HUES6 (cell line): ENCODE measurements around the gene SEMA4B.

Experiments
- H3K27ac ChIP-seq: 2 replicates; pipeline ENCODE4 v1.7.0; 2013; ENCODE audit warnings: low read depth, mild to moderate bottlenecking, low read length, inconsistent platforms
- H3K27me3 ChIP-seq: 2 replicates; pipeline ENCODE4 v1.6.1; 2013; ENCODE audit warnings: low read length; ENCODE audit not compliant: control insufficient read depth, insufficient read depth
- H3K36me3 ChIP-seq: 2 replicates; pipeline ENCODE4 v1.6.1; 2013; ENCODE audit warnings: low read length; ENCODE audit not compliant: control insufficient read depth, insufficient read depth
- H3K4me1 ChIP-seq: 2 replicates; pipeline ENCODE4 v1.6.1; 2013; ENCODE audit warnings: low read length; ENCODE audit not compliant: control insufficient read depth, insufficient read depth
- H3K4me3 ChIP-seq: 2 replicates; pipeline ENCODE4 v1.5.1; 2013; ENCODE audit warnings: low read depth, low read length
- H3K9ac ChIP-seq: one replicate; pipeline ENCODE4 v1.6.1; 2013; ENCODE audit warnings: mild to moderate bottlenecking, low read length
- H3K9me3 ChIP-seq: 2 replicates; pipeline ENCODE4 v1.6.1; 2013; ENCODE audit warnings: low read depth, low read length; ENCODE audit not compliant: control insufficient read depth, insufficient read depth

The SEMA4B gene

DNA sequence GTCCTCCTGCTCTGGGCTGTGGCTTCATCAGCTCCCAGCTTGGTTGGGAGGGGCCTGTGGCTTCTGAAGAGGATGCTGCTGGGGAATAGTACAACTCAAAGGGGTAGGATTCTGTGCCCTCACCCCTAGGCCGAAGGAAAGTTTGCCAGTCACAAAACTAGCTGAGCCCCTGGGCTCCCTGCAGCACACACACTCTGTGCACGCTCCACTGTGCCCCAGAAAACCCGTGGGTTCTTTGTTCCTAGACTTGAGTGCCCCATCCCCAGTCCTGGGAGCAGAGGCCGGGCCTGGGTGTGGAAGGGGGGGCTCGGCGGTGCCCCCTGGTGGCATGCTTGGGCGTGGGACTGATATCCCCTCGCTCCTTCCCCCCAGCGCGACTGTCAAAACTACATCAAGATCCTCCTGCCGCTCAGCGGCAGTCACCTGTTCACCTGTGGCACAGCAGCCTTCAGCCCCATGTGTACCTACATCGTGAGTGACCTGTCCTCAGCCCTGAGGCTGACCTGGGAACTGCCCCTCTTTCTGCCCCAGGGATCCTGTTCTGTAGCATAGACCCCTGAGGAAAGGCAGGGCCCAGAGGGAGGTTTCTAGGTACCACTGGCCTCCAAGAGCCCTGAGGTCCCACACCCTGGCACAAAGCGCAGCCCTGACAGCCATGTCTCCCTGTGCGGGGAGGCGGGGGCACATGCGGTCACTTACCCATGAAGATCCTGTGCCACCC, 18.5 kb downstream of the SEMA4B start:
- Histone ChIP-seq H3K27me3 (no peaks in the 10 kb centered on the region), H3K9me3 (no peaks in the 10 kb centered on the region), H3K4me1 (peaks cover 7% of the 10 kb centered on the region; the same call in 1 of the 2 replicates), H3K4me3 (no peak overlapping the region), H3K9ac (no peak overlapping the region), H3K27ac (no peak overlapping the region), H3K36me3 (peaks cover 32% of the 10 kb centered on the region)

GRCh38 chr15:90221246-90221900, 20.2 kb downstream of the SEMA4B start:
- H3K9ac ChIP-seq, result no peak overlapping the region
- peaks cover 7% of the 10 kb centered on the region; the same call in 1 of the 2 replicates for H3K4me1 ChIP-seq
- H3K9me3 ChIP-seq, result no peaks in the 10 kb centered on the region

GRCh38 chr15:90222547-90222946, 21.4 kb downstream of the SEMA4B start:
- Histone ChIP-seq H3K36me3 (peaks cover 55% of the 10 kb centered on the region), H3K9me3 (no peaks in the 10 kb centered on the region), H3K27ac (no peak overlapping the region), H3K27me3 (no peaks in the 10 kb centered on the region), H3K4me1 (peaks cover 7% of the 10 kb centered on the region; the same call in 1 of the 2 replicates), H3K4me3 (no peak overlapping the region), H3K9ac (no peak overlapping the region)

More at GRCh38 chr15:90221246-90221900, 20.2 kb downstream of the SEMA4B start:
- no peak overlapping the region for H3K4me3 ChIP-seq
- no peaks in the 10 kb centered on the region for H3K27me3 ChIP-seq
- H3K27ac ChIP-seq, result no peak overlapping the region
- peaks cover 49% of the 10 kb centered on the region for H3K36me3 ChIP-seq

DNA sequence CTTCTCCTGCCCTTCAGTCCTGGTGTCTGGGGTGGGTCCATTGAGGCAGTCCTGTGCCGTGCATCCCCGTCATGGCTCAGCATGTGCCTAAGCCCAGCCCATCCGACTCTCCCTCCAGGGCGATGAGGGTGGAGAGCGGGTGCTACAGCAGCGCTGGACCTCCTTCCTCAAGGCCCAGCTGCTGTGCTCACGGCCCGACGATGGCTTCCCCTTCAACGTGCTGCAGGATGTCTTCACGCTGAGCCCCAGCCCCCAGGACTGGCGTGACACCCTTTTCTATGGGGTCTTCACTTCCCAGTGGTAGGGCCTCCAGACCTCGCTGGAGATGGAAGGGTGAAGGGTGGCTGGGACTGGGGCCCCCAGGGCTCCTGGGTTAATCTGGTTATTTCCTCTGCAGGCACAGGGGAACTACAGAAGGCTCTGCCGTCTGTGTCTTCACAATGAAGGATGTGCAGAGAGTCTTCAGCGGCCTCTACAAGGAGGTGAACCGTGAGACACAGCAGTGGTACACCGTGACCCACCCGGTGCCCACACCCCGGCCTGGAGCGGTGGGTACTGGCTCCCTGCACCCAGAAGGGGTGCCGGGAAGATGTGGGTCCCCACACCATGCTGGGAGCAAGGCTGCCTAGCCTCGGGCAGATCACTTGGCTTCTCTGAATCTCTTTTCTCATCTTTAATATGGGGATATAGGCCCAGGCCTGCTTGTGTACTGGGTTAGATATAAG, 22.5 kb downstream of the SEMA4B start:
- no peaks in the 10 kb centered on the region for H3K27me3 ChIP-seq
- H3K9ac ChIP-seq, result no peak overlapping the region
- H3K4me3 ChIP-seq, result no peak overlapping the region
- no peak overlapping the region for H3K27ac ChIP-seq
- no peaks in the 10 kb centered on the region for H3K9me3 ChIP-seq
- peaks cover 58% of the 10 kb centered on the region for H3K36me3 ChIP-seq
- peaks cover 7% of the 10 kb centered on the region; the same call in 1 of the 2 replicates for H3K4me1 ChIP-seq

DNA sequence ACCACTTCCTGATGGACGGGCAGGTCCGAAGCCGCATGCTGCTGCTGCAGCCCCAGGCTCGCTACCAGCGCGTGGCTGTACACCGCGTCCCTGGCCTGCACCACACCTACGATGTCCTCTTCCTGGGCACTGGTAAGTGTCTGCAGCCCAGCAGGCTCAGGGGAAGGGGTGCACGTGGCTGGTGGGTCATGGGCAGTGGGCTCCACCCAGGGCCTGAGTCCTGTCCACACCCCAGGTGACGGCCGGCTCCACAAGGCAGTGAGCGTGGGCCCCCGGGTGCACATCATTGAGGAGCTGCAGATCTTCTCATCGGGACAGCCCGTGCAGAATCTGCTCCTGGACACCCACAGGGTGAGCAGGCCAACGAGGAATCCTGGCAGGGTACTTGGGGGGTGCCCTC, 23.9 kb downstream of the SEMA4B start:
- H3K4me1 ChIP-seq, result peaks cover 4% of the 10 kb centered on the region; the same call in 1 of the 2 replicates

GRCh38 chr15:90225504-90226234, 24.5 kb downstream of the SEMA4B start:
- H3K9me3 ChIP-seq, result no peaks in the 10 kb centered on the region
- no peaks in the 10 kb centered on the region for H3K27me3 ChIP-seq
- H3K27ac ChIP-seq, result no peak overlapping the region
- H3K36me3 ChIP-seq, result peaks cover 76% of the 10 kb centered on the region
- H3K4me3 ChIP-seq, result no peak overlapping the region
- no peak overlapping the region for H3K9ac ChIP-seq
- peaks cover 4% of the 10 kb centered on the region; the same call in 1 of the 2 replicates for H3K4me1 ChIP-seq

More for the DNA sequence above, 23.9 kb downstream of the SEMA4B start:
- Histone ChIP-seq H3K27ac (no peak overlapping the region), H3K27me3 (no peaks in the 10 kb centered on the region), H3K4me3 (no peak overlapping the region), H3K36me3 (peaks cover 72% of the 10 kb centered on the region), H3K9me3 (no peaks in the 10 kb centered on the region), H3K9ac (no peak overlapping the region)

- Histone ChIP-seq H3K27me3 (no peaks in the 10 kb centered on the region), H3K9ac (no peak overlapping the region), H3K36me3 (peaks cover 79% of the 10 kb centered on the region), H3K4me1 (no peaks in the 10 kb centered on the region), H3K4me3 (no peak overlapping the region), H3K27ac (no peak overlapping the region), H3K9me3 (no peaks in the 10 kb centered on the region)
Observed at GRCh38 chr15:90227336-90227735, 26.2 kb downstream of the SEMA4B start.

DNA sequence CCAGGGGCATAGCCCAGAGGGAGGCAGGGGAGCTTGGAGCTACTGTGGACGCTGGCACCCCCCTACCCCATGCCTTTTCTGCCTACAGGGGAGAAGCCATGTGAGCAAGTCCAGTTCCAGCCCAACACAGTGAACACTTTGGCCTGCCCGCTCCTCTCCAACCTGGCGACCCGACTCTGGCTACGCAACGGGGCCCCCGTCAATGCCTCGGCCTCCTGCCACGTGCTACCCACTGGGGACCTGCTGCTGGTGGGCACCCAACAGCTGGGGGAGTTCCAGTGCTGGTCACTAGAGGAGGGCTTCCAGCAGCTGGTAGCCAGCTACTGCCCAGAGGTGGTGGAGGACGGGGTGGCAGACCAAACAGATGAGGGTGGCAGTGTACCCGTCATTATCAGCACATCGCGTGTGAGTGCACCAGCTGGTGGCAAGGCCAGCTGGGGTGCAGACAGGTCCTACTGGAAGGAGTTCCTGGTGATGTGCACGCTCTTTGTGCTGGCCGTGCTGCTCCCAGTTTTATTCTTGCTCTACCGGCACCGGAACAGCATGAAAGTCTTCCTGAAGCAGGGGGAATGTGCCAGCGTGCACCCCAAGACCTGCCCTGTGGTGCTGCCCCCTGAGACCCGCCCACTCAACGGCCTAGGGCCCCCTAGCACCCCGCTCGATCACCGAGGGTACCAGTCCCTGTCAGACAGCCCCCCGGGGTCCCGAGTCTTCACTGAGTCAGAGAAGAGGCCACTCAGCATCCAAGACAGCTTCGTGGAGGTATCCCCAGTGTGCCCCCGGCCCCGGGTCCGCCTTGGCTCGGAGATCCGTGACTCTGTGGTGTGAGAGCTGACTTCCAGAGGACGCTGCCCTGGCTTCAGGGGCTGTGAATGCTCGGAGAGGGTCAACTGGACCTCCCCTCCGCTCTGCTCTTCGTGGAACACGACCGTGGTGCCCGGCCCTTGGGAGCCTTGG, 27.0 kb downstream of the SEMA4B start:
- H3K9me3 ChIP-seq, result no peaks in the 10 kb centered on the region
- H3K9ac ChIP-seq, result no peak overlapping the region
- H3K27ac ChIP-seq, result no peak overlapping the region
- H3K36me3 ChIP-seq, result peaks cover 76% of the 10 kb centered on the region
- no peak overlapping the region for H3K4me3 ChIP-seq
- H3K4me1 ChIP-seq, result no peaks in the 10 kb centered on the region
- no peaks in the 10 kb centered on the region for H3K27me3 ChIP-seq

- H3K4me3 ChIP-seq, result no peak overlapping the region
- H3K9me3 ChIP-seq, result no peaks in the 10 kb centered on the region
- no peak overlapping the region for H3K9ac ChIP-seq
- peaks cover 68% of the 10 kb centered on the region for H3K36me3 ChIP-seq
- no peaks in the 10 kb centered on the region for H3K27me3 ChIP-seq
- H3K27ac ChIP-seq, result no peak overlapping the region
- no peaks in the 10 kb centered on the region for H3K4me1 ChIP-seq
Observed at GRCh38 chr15:90228960-90229359, 27.8 kb downstream of the SEMA4B start.

GRCh38 chr15:90230071-90230494, 29.0 kb downstream of the SEMA4B start:
- H3K9me3 ChIP-seq, result no peaks in the 10 kb centered on the region
- H3K27me3 ChIP-seq, result no peaks in the 10 kb centered on the region
- peaks cover 57% of the 10 kb centered on the region for H3K36me3 ChIP-seq
- no peaks in the 10 kb centered on the region; the same call in 1 of the 2 replicates for H3K4me1 ChIP-seq
- no peak overlapping the region for H3K4me3 ChIP-seq
- H3K27ac ChIP-seq, result no peak overlapping the region
- no peak overlapping the region for H3K9ac ChIP-seq
